Type B pancreatic cell (in vitro differentiated cells): ENCODE data around the gene ETV6. TPM values are rescaled to one million over a fixed set of nuclear protein-coding genes. Genes with fewer than 3 reads are reported as not detected.

ENCODE experiments used
- DNase-seq: peaks from one replicate; pipeline ENCODE4 v3.0.0; 2021; ENCODE audit warnings: mixed read lengths; ENCODE audit not compliant: unreplicated experiment; ENCODE audit errors: extremely low spot score
- H3K27ac Mint-ChIP-seq: 2 replicates; pipeline ENCODE4 v1.8.0; 2021; ENCODE audit warnings: mild to moderate bottlenecking, mixed read lengths
- H3K27me3 Mint-ChIP-seq: 2 replicates; pipeline ENCODE4 v1.8.0; 2021; ENCODE audit warnings: mixed read lengths
- H3K36me3 Mint-ChIP-seq: 2 replicates; pipeline ENCODE4 v1.8.0; 2021; ENCODE audit warnings: mixed read lengths
- H3K4me1 Mint-ChIP-seq: one replicate; pipeline ENCODE4 v1.8.0; 2021; ENCODE audit warnings: mixed read lengths; ENCODE audit not compliant: unreplicated experiment
- H3K4me3 Mint-ChIP-seq: 2 replicates; pipeline ENCODE4 v1.8.0; 2021; ENCODE audit warnings: mild to moderate bottlenecking, mixed read lengths
- H3K9me3 Mint-ChIP-seq: 2 replicates; pipeline ENCODE4 v1.8.0; 2021; ENCODE audit warnings: mixed read lengths
- total RNA-seq: library from RNA; stranded (reverse); gene quantifications from 2 replicates; pipeline ENCODE4 v1.2.1, GENCODE V29; 2021; ENCODE audit warnings: low replicate concordance
- TF ChIP-seq, protein P1 (sequence below): fragments of 200-600 bp; sonication (generic); conservative IDR thresholded peaks from 2 replicates; pipeline ENCODE4 v1.5.0; 2021; ENCODE audit warnings: antibody characterized with exemption, mild to moderate bottlenecking

The ETV6 gene
- total RNA-seq, 1 donor from 2014 or later = 26.5 TPM

DNA sequence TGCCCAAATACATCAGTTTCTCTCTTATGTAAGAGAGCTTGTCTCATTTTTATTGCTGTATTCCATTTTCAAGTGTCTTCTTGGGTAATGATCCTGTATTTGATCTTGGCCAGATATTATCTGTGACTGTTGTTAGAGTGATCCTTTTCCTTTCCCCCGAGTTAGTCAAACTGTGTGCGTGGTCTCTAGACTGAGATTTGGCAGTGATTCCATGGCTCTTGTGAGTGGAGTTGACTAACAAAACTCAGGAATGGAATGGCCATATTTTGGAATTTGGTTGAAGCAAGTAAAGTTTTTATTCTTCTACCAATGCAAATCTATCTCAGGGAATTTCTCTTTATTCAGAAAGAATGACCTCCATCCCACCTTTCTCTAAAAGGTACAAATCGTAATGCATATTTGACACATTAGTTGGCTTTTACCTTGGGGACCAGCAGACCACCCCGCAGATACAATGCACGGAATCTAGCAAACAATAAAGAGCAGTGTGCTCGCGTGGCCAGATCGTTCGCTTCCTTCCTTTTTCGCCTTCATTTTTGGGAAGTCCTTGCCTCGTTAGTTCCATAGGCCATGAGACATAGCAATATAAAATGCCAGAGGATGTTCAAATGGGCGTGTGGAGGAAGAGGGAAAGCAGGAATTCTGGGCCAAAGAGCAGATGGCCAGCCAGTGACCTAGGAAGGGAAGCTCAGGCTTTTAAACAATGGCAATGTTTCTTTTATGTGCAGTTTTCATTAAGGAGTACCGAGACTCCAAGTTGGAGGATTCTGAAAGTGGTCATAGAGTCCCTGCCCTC is 24.4 kb downstream of the ETV6 start:
- TF ChIP-seq, protein P1, sequence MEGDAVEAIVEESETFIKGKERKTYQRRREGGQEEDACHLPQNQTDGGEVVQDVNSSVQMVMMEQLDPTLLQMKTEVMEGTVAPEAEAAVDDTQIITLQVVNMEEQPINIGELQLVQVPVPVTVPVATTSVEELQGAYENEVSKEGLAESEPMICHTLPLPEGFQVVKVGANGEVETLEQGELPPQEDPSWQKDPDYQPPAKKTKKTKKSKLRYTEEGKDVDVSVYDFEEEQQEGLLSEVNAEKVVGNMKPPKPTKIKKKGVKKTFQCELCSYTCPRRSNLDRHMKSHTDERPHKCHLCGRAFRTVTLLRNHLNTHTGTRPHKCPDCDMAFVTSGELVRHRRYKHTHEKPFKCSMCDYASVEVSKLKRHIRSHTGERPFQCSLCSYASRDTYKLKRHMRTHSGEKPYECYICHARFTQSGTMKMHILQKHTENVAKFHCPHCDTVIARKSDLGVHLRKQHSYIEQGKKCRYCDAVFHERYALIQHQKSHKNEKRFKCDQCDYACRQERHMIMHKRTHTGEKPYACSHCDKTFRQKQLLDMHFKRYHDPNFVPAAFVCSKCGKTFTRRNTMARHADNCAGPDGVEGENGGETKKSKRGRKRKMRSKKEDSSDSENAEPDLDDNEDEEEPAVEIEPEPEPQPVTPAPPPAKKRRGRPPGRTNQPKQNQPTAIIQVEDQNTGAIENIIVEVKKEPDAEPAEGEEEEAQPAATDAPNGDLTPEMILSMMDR = no peak
- H3K36me3 Mint-ChIP-seq = peaks cover 23% of the 10 kb centered on the region
- H3K4me3 Mint-ChIP-seq = no peak overlapping the region
- no peak for DNase-seq
- no peaks in the 10 kb centered on the region for H3K9me3 Mint-ChIP-seq
- no peak overlapping the region for H3K27ac Mint-ChIP-seq
- H3K4me1 Mint-ChIP-seq = peaks cover 30% of the 10 kb centered on the region
- H3K27me3 Mint-ChIP-seq = no peaks in the 10 kb centered on the region

DNA sequence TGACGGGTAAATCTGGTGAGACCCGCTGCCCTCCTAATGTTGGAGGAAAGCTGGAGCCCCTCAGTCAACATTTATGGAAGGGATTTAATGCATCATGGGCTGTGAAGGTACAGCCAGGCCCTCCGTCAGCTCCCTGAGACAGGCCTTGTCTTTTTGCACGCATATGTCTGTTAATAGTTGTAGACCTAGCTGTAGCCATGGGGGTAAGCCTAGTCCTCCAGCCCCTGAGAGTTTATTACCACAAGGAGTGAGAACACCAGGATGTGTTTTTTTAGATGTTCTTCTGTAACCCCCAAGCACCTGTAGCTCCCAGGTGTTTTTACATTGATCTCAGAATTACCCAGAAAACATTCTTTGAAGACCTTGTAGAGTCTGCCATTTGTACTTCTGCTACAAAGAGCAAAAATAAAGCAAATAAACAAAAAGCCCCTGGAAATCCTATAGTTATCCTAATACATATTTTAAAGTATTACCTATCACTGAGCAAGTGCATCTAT is 25.5 kb downstream of the ETV6 start:
- Mint-ChIP-seq H3K4me3 (no peak overlapping the region), H3K4me1 (peaks cover 30% of the 10 kb centered on the region), H3K27ac (no peak overlapping the region), H3K27me3 (no peaks in the 10 kb centered on the region), H3K36me3 (peaks cover 22% of the 10 kb centered on the region), H3K9me3 (no peaks in the 10 kb centered on the region)
- TF ChIP-seq, protein P1 = no peak
- no peak for DNase-seq

DNA sequence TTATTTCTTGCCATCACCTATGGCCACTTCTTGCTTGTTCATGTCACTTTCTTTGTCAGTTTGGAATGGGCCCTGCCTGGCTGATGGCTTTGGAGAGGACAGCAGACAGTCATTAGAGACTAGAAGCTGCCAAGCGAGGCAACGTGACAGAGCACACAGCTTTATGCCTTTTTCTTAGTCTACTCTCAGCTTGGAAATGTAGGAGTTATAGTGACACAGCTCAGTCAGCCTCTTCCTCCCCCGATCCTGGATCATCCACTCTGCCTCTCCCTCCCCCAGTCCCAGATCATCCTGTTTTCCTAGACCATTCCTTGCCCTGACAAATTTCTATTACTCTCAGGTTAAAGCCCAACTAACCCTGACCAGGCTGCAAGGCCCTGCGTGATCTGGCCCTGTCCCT is 26.6 kb downstream of the ETV6 start:
- TF ChIP-seq, protein P1 = no peak
- Mint-ChIP-seq H3K36me3 (peaks cover 21% of the 10 kb centered on the region), H3K4me1 (peaks cover 26% of the 10 kb centered on the region), H3K4me3 (peak overlapping the region; percentile 59), H3K27me3 (no peaks in the 10 kb centered on the region), H3K27ac (peak overlapping the region; percentile 25), H3K9me3 (no peaks in the 10 kb centered on the region)
- DNase-seq = no peak

DNA sequence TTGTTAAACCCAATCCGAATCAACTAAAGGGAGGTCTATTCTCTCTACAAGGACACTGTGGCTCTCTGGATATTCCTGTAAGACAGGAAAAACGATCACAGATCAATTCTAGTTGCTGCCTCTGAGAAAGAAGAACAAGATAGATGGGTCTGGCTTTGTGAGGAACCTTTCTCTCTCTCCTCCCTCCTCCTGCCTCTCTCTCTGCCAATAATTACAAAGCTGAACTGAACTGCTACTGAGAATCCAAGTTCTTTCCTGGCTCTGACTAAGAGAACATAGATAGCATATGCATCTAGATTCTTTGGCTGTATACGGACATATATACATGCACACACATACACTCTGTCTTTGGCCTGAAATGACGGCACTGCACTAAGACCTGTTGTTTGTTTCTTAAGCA is 27.6 kb downstream of the ETV6 start:
- Mint-ChIP-seq H3K36me3 (peaks cover 28% of the 10 kb centered on the region), H3K9me3 (no peaks in the 10 kb centered on the region), H3K4me1 (peaks cover 25% of the 10 kb centered on the region), H3K27me3 (no peaks in the 10 kb centered on the region), H3K4me3 (peak overlapping the region; percentile 59), H3K27ac (peak overlapping the region; percentile 25)
- no peak for DNase-seq
- TF ChIP-seq, protein P1 = no peak

DNA sequence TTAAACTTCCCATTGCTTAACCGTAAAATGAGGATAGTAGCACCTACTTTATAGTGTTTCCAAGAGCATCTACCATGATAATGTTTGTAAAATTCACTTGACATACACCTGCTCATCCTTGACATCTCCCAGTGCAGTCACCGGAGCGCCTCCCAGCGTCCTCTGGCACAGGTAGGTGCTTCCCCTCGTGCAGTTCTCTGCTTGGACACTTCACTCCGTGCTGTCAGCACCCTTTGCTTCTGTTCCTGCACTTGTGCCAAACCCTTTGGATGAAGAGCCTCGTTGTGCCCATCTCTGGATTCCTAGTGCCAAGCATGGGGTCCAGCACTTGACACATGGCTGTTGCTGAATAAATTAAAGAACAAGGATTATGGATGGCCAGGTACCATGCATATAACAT is 28.3 kb downstream of the ETV6 start:
- Mint-ChIP-seq H3K4me3 (no peak overlapping the region), H3K9me3 (no peaks in the 10 kb centered on the region), H3K27ac (no peak overlapping the region), H3K27me3 (no peaks in the 10 kb centered on the region), H3K4me1 (peaks cover 20% of the 10 kb centered on the region), H3K36me3 (peaks cover 34% of the 10 kb centered on the region)
- no peak for DNase-seq
- TF ChIP-seq, protein P1 = no peak
